Measurements from ENCODE around the gene EHHADH. TPM values are rescaled to one million over a fixed set of nuclear protein-coding genes. Genes with fewer than 3 reads are reported as not detected.
"Not testable (repeated sequence)": the region's sequence is repeated elsewhere in the genome, so short reads cannot be mapped to it uniquely, and the experiment has no call there.

The EHHADH gene
- total RNA-seq (2013): 1.8 TPM
- polyA plus RNA-seq (1 to 10 TPM in 2 of 3 donors, under 1 TPM in 1; 0.57 to 1.5 (median 1.1) TPM), polyA minus RNA-seq (0.28 and 0.32 TPM in 2 replicates), total RNA-seq (0.21 to 3.9 (median 0.58) reads per million in 11 experiments)

- H3K27ac Mint-ChIP-seq: peak within 1 kb of the TSS in 5 of 7 donors; percentile 43 to 81 (median 67)
- no peak for TF ChIP-seq CTCF (IDR thresholded peaks at IDR 0.05)
- peak within 1 kb of the TSS; percentile 80 to 88 for H3K4me3 Mint-ChIP-seq
- Histone ChIP-seq H3K27me3 (ENCODE audit: control insufficient read depth in 2 of 2, insufficient read depth in 2 of 2, low read length in 2 of 2) (no peaks in the 10 kb centered on the region), H3K9me3 (replicated peaks in 1 of 2; ENCODE audit: control insufficient read depth in 1 of 2, insufficient read depth in 1 of 2, low read length in 2 of 2) (peaks cover 0 to 9% of the 10 kb centered on the region in 2 donors), H3K27ac (ENCODE audit: low read depth in 1 of 2, low read length in 2 of 2) (peak within 1 kb of the TSS; percentile 24 to 76), H3K79me2 (ENCODE audit: insufficient read depth, low read length) (no peaks in the 10 kb centered on the region), H3K4me3 (replicated peaks in 1 of 3; ENCODE audit: low read depth in 2 of 3, low read length in 3 of 3) (peak within 1 kb of the TSS; percentile 70 to 89 (median 86)), H4K20me1 (ENCODE audit: insufficient read depth, low read length) (no peaks in the 10 kb centered on the region), H2AFZ (ENCODE audit: insufficient read depth, low read depth, low read length, poor library complexity, severe bottlenecking) (peak within 1 kb of the TSS; percentile 93), H3K9ac (ENCODE audit: insufficient read depth, low read length, poor library complexity, severe bottlenecking) (peak within 1 kb of the TSS; percentile 77), H3K4me1 (ENCODE audit: control insufficient read depth in 1 of 2, insufficient read depth in 2 of 2, low read length in 2 of 2) (peaks cover 0 to 7% of the 10 kb centered on the region in 2 donors), H3K36me3 (replicated peaks in 1 of 2; ENCODE audit: control insufficient read depth in 1 of 2, insufficient read depth in 2 of 2, low read length in 2 of 2) (no peaks in the 10 kb centered on the region), H3K4me2 (replicated peaks; ENCODE audit: extremely low read depth, low read length, poor library complexity, severe bottlenecking) (peak within 1 kb of the TSS; percentile 71)
- WGBS (ENCODE audit: insufficient coverage): 8% methylated on average over 40 of the region's 53 CpGs
- peaks cover 0 to 2% of the 10 kb centered on the region in 2 donors for H3K36me3 Mint-ChIP-seq
- intact Hi-C loops (cut with micrococcal nuclease): no loop called here
- H3K27me3 Mint-ChIP-seq (ENCODE audit: low read depth in 3 of 3): peaks cover 0 to 9% (median 2%) of the 10 kb centered on the region in 3 donors
- H3K4me1 Mint-ChIP-seq: peaks cover 10% of the 10 kb centered on the region
- peak; percentile 18 to 41 (median 33) for DNase-seq
- peaks cover 7 to 23% (median 17%) of the 10 kb centered on the region in 7 donors for H3K9me3 Mint-ChIP-seq
Observed at GRCh38 chr3:185253645-185254410, at the start of gene EHHADH. Gene EHHADH, minus strand, starts transcription at chr3:185254049. Its CDS starts 27 bp downstream, at chr3:185254022.

GRCh38 chr3:185299918-185300426 lies 46.1 kb upstream of the EHHADH start:
- peaks cover 24% of the 10 kb centered on the region for H3K4me1 Mint-ChIP-seq
- H2AFZ ChIP-seq (ENCODE audit: insufficient read depth, low read depth, low read length, poor library complexity, severe bottlenecking); H3K79me2 ChIP-seq (ENCODE audit: insufficient read depth, low read length); H3K9me3 ChIP-seq (replicated peaks in 1 of 2; ENCODE audit: control insufficient read depth in 1 of 2, insufficient read depth in 1 of 2, low read length in 2 of 2); H3K36me3 ChIP-seq (replicated peaks in 1 of 2; ENCODE audit: control insufficient read depth in 1 of 2, insufficient read depth in 2 of 2, low read length in 2 of 2); H4K20me1 ChIP-seq (ENCODE audit: insufficient read depth, low read length); intact Hi-C loops (cut with micrococcal nuclease); H3K36me3 Mint-ChIP-seq; H3K27me3 ChIP-seq (ENCODE audit: control insufficient read depth in 2 of 2, insufficient read depth in 2 of 2, low read length in 2 of 2); H3K9me3 Mint-ChIP-seq; H3K27me3 Mint-ChIP-seq (ENCODE audit: low read depth in 3 of 3): not testable (repeated sequence)
- Histone ChIP-seq H3K27ac (ENCODE audit: low read depth in 1 of 2, low read length in 2 of 2) (peak overlapping the region; percentile 67 to 83), H3K4me1 (ENCODE audit: control insufficient read depth in 1 of 2, insufficient read depth in 2 of 2, low read length in 2 of 2) (peaks cover 17 to 27% of the 10 kb centered on the region in 2 donors), H3K4me3 (replicated peaks in 1 of 3; ENCODE audit: low read depth in 2 of 3, low read length in 3 of 3) (peak overlapping the region in 2 of 3 experiments; percentile 4 to 57), H3K9ac (ENCODE audit: insufficient read depth, low read length, poor library complexity, severe bottlenecking) (peak overlapping the region; percentile 19), H3K4me2 (replicated peaks; ENCODE audit: extremely low read depth, low read length, poor library complexity, severe bottlenecking) (peak overlapping the region; percentile 61)
- H3K27ac Mint-ChIP-seq: peak overlapping the region; percentile 71 to 91 (median 78)
- peak; percentile 53 to 77 (median 77) for DNase-seq
- no CpG with 5 or more reads among the region's 10 CpGs for WGBS (ENCODE audit: insufficient coverage)
- peak overlapping the region; percentile 72 to 78 for H3K4me3 Mint-ChIP-seq

All from CD14-positive monocyte (primary cell).